Esophagus squamous epithelium (tissue), 4 donors: ENCODE measurements around the gene MPO.

Experiments used
- POLR2A ChIP-seq, 4 donors: fragments of 450-650 bp; IDR thresholded peaks; one replicate each; pipeline ENCODE4 v1.6.1; 2017; ENCODE audit warnings: antibody characterized with exemption in 4 of 4, mild to moderate bottlenecking in 4 of 4, moderate library complexity in 3 of 4
- TF ChIP-seq, protein P1 (sequence below), 6 experiments: fragments of 450-650 bp in 4 of 6; fragments of 200-600 bp in 2 of 6; sonication (generic) in 2 of 6; IDR thresholded peaks; one replicate each; pipeline ENCODE4 v1.5.1; 2016 to 2019; ENCODE audit warnings: antibody characterized with exemption in 6 of 6, mild to moderate bottlenecking in 4 of 6, moderate library complexity in 4 of 6

DNA sequence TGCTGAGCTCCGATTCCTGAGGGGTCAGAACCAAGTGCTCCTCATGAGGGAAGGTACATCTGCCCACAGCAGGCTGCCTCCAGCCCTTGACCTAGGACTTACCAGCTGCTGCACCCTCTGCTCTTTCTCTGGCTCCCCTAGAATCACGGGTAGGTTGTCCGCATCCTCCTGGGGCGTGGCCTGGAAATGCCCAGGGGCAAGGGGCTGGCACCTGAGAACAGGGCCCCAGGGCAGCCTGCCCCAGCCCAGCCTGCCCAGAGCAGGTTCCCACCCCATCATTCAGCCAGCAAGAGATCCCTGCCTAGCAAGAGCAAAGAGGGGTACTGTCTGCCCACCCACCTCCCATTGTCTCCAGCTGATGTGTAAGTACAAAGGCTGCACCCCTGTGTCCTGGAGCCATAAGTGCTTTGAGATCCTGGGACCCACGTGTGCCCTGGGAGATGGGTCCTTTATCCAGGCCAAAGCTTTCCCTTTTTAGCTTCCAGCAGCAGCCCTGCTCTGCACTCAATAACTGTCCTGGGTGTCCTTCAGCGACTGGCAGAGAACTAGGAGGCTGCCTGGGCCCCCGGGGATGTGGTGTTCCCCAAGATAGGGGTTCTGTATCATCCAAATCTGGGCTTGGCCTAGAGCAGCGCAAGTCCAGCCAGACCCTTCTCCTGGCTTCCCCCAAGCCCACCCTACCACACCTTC, 42.8 kb upstream of the MPO start:
- TF ChIP-seq, protein P1, sequence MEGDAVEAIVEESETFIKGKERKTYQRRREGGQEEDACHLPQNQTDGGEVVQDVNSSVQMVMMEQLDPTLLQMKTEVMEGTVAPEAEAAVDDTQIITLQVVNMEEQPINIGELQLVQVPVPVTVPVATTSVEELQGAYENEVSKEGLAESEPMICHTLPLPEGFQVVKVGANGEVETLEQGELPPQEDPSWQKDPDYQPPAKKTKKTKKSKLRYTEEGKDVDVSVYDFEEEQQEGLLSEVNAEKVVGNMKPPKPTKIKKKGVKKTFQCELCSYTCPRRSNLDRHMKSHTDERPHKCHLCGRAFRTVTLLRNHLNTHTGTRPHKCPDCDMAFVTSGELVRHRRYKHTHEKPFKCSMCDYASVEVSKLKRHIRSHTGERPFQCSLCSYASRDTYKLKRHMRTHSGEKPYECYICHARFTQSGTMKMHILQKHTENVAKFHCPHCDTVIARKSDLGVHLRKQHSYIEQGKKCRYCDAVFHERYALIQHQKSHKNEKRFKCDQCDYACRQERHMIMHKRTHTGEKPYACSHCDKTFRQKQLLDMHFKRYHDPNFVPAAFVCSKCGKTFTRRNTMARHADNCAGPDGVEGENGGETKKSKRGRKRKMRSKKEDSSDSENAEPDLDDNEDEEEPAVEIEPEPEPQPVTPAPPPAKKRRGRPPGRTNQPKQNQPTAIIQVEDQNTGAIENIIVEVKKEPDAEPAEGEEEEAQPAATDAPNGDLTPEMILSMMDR (IDR thresholded peaks at IDR 0.05): no peak
- TF ChIP-seq POLR2A (IDR thresholded peaks at IDR 0.05): no peak
